Suprapubic skin (tissue), 4 donors: ENCODE data around the gene EFEMP1. TPM values are rescaled to one million over a fixed set of nuclear protein-coding genes. Genes with fewer than 3 reads are reported as not detected.

Experiments used
- DNase-seq, 2 donors: peaks; one replicate each; pipeline ENCODE4 v3.0.0-alpha.2; 2019; ENCODE audit warnings: low spot score in 2 of 2
- H3K27ac ChIP-seq: fragments of 200-600 bp; sonication (generic); one replicate; pipeline ENCODE4 v1.5.1; 2019
- H3K27me3 ChIP-seq: fragments of 200-600 bp; sonication (generic); one replicate; pipeline ENCODE4 v1.5.1; 2019
- H3K36me3 ChIP-seq: fragments of 200-600 bp; sonication (generic); one replicate; pipeline ENCODE4 v1.5.1; 2019
- H3K4me1 ChIP-seq: fragments of 200-600 bp; sonication (generic); one replicate; pipeline ENCODE4 v1.5.1; 2019
- H3K4me3 ChIP-seq: fragments of 200-600 bp; sonication (generic); one replicate; pipeline ENCODE4 v1.5.1; 2019; ENCODE audit warnings: mild to moderate bottlenecking
- H3K9me3 ChIP-seq: fragments of 200-600 bp; sonication (generic); one replicate; pipeline ENCODE4 v1.5.1; 2019
- EP300 ChIP-seq: sonication (generic); formaldehyde crosslinking; IDR thresholded peaks from one replicate; pipeline ENCODE4 v1.6.1; 2017; ENCODE audit warnings: antibody characterized with exemption
- POLR2A ChIP-seq, 2 donors: fragments of 450-650 bp; IDR thresholded peaks; one replicate each; pipeline ENCODE4 v1.6.1; 2017; ENCODE audit warnings: antibody characterized with exemption in 2 of 2, mild to moderate bottlenecking in 2 of 2, moderate library complexity in 2 of 2
- POLR2AphosphoS5 ChIP-seq, 3 donors: sonication (generic); formaldehyde crosslinking; IDR thresholded peaks; one replicate each; pipeline ENCODE4 v1.6.1; 2017; ENCODE audit warnings: antibody characterized with exemption in 3 of 3
- WGBS: methylation state at CpG from one replicate; pipeline ENCODE4 v1.1.5; 2018; 5-methylcytosine and 5-hydroxymethylcytosine counted together
- total RNA-seq, 4 donors: library from RNA; depleted of rRNA; stranded (reverse); fragments of >200 nt; gene quantifications; one replicate each; pipeline ENCODE4 v1.1.0, GENCODE V29; 2016
- TF ChIP-seq, protein P1 (sequence below), 2 donors: fragments of 200-600 bp in 1 of 2; fragments of 450-650 bp in 1 of 2; sonication (generic) in 1 of 2; IDR thresholded peaks; one replicate each; pipeline ENCODE4 v1.5.1; 2016 to 2019; ENCODE audit warnings: antibody characterized with exemption in 2 of 2, mild to moderate bottlenecking in 1 of 2, moderate library complexity in 1 of 2

EFEMP1 gene
- total RNA-seq, 4 donors from 2014 or later, result 93.1 to 145 (median 137) TPM

DNA sequence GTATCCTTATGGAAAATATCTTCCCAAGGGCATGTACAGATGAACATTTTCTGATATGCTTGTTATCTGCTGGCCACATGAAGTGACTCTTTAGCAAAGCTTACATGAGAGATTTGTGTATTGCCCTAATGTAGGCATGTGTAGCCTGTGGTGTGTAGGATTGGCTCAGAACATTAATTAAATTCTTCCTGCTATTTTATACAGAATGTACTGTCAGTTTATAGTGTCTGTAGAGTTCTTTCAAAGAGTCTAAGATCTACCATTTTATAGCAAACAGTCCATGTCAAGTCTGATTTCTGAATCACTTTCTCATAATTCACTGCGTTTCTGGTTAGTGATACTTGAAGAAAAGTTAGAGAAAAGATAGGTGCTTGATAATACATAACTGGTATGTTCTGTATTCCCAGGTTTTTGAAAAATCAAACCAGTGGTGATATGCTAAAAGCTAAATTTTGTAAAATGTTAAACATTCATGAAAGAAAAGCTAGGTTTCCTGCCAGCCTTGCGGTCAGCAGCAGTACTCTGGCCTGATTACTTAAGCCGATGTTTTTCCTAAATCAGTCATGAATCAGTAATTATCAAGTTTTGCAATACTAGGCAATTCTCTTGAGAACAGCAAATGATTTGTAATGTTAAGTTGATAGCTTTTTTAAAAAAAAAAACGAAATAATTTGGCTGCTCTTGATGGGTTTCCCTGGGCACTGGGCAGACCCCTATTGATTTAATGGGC is 30.9 kb upstream of the EFEMP1 start:
- no peaks in the 10 kb centered on the region for H3K36me3 ChIP-seq
- H3K27me3 ChIP-seq, result no peaks in the 10 kb centered on the region
- H3K27ac ChIP-seq, result peak overlapping the region; percentile 5
- H3K4me1 ChIP-seq, result peaks cover 9% of the 10 kb centered on the region
- no peak for TF ChIP-seq EP300
- TF ChIP-seq POLR2AphosphoS5 (IDR thresholded peaks at IDR 0.05), result no peak
- TF ChIP-seq POLR2A (IDR thresholded peaks at IDR 0.05), result no peak
- TF ChIP-seq, protein P1, sequence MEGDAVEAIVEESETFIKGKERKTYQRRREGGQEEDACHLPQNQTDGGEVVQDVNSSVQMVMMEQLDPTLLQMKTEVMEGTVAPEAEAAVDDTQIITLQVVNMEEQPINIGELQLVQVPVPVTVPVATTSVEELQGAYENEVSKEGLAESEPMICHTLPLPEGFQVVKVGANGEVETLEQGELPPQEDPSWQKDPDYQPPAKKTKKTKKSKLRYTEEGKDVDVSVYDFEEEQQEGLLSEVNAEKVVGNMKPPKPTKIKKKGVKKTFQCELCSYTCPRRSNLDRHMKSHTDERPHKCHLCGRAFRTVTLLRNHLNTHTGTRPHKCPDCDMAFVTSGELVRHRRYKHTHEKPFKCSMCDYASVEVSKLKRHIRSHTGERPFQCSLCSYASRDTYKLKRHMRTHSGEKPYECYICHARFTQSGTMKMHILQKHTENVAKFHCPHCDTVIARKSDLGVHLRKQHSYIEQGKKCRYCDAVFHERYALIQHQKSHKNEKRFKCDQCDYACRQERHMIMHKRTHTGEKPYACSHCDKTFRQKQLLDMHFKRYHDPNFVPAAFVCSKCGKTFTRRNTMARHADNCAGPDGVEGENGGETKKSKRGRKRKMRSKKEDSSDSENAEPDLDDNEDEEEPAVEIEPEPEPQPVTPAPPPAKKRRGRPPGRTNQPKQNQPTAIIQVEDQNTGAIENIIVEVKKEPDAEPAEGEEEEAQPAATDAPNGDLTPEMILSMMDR (IDR thresholded peaks at IDR 0.05), result no peak
- H3K9me3 ChIP-seq, result no peaks in the 10 kb centered on the region
- no peak for DNase-seq
- H3K4me3 ChIP-seq, result no peak overlapping the region
- WGBS, result 61% methylated on average over 4 of the region's 4 CpGs

DNA sequence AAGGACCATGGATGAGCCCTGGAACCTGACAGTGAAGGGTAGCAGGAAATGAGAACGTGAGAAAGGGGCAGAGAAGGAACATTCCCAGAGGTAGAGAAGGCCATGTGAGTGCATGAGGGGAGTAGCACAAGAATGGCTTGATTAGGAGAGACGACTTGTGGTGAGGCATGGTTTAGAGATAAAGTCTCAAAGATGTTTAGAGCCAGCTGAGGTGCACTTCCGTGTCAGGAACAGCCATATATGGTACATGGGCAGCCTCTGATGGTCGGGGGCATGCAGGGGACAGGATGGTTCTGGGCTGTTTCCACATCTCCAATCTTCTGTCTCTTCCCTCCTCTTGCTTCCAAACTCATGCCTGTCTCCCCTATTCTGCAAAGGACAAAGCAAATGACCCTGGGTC is 28.8 kb upstream of the EFEMP1 start:
- WGBS, result 83% methylated on average over 4 of the region's 4 CpGs
- Histone ChIP-seq H3K4me3 (no peak overlapping the region), H3K36me3 (no peaks in the 10 kb centered on the region), H3K27ac (no peak overlapping the region), H3K9me3 (no peaks in the 10 kb centered on the region), H3K4me1 (peaks cover 2% of the 10 kb centered on the region), H3K27me3 (no peaks in the 10 kb centered on the region)
- DNase-seq, result no peak
- TF ChIP-seq, protein P1 (IDR thresholded peaks at IDR 0.05), result no peak
- TF ChIP-seq POLR2AphosphoS5 (IDR thresholded peaks at IDR 0.05) (no peak), POLR2A (IDR thresholded peaks at IDR 0.05) (no peak), EP300 (no peak)

DNA sequence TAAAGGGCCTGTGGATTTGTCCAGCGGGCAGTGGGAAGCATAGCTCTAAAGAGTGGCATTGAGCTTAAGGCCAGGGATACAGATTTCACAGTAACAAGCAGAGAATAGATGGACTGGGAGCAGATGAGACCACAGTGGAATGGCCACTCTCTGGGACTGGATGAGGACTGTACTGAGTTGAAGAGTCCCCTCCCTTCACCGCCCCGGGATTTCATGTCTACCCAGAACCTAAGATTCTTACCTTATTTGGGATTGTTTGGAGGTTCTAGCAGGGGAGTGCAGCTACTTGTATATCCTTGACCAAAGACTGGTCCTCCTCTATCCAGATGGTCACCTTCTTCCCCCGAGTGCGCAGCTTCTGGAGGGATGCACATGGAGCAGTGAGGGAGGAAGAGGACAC is 28.0 kb upstream of the EFEMP1 start:
- Histone ChIP-seq H3K9me3 (no peaks in the 10 kb centered on the region), H3K36me3 (no peaks in the 10 kb centered on the region), H3K27ac (no peak overlapping the region), H3K4me1 (peaks cover 2% of the 10 kb centered on the region), H3K4me3 (no peak overlapping the region), H3K27me3 (no peaks in the 10 kb centered on the region)
- DNase-seq, result no peak
- WGBS, result 98% methylated on average over 5 of the region's 5 CpGs
- no peak for TF ChIP-seq EP300
- TF ChIP-seq, protein P1 (IDR thresholded peaks at IDR 0.05), result no peak
- TF ChIP-seq POLR2AphosphoS5 (IDR thresholded peaks at IDR 0.05), result no peak
- TF ChIP-seq POLR2A (IDR thresholded peaks at IDR 0.05), result no peak

DNA sequence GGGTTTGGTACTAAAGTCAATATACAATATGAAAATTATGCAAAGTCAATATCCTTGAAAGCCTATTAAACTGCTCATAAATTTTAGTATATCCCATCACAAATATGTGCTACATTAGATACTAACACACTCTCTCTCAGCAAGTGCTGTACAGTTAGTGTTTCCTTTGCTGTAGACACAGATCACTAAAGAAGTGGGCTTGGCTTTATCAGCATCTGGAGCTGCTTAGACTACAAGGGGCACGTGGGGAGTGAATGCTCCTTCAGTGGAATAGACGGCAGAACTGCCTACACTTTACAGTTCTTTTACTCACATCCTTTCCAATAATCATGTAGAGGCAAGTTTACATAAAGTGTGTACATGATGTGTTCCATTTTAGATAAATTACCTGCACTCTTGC is 26.0 kb upstream of the EFEMP1 start:
- Histone ChIP-seq H3K36me3 (no peaks in the 10 kb centered on the region), H3K4me1 (peaks cover 2% of the 10 kb centered on the region), H3K27ac (no peak overlapping the region), H3K4me3 (no peak overlapping the region), H3K27me3 (no peaks in the 10 kb centered on the region), H3K9me3 (no peaks in the 10 kb centered on the region)
- TF ChIP-seq POLR2A (IDR thresholded peaks at IDR 0.05) (no peak), EP300 (no peak), POLR2AphosphoS5 (IDR thresholded peaks at IDR 0.05) (no peak)
- TF ChIP-seq, protein P1 (IDR thresholded peaks at IDR 0.05), result no peak
- DNase-seq, result no peak
- WGBS, result 42% methylated on average over 2 of the region's 2 CpGs

DNA sequence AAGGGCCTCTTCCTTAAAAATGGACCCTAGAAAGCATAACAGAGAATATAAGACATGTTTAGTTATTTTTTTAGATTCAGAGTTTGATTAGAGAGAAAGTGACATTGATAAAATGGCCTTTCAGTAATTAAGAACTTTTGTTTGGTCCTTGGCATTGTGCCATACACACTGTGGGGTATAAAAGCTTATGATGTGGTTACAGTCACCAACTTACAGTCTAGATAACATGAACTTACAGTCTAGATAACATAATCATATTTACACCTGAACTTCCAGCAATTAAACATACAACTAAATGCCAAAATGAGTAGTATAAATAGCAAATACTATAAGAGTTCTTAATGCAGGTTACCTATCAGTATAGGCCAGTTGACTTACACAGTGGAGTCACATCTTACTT is 25.6 kb upstream of the EFEMP1 start:
- Histone ChIP-seq H3K27ac (no peak overlapping the region), H3K27me3 (no peaks in the 10 kb centered on the region), H3K36me3 (no peaks in the 10 kb centered on the region), H3K4me1 (peaks cover 2% of the 10 kb centered on the region), H3K9me3 (no peaks in the 10 kb centered on the region), H3K4me3 (no peak overlapping the region)
- TF ChIP-seq POLR2AphosphoS5 (IDR thresholded peaks at IDR 0.05), result no peak
- no peak for TF ChIP-seq EP300
- TF ChIP-seq, protein P1 (IDR thresholded peaks at IDR 0.05), result no peak
- TF ChIP-seq POLR2A (IDR thresholded peaks at IDR 0.05), result no peak
- DNase-seq, result no peak
